SH-SY5Y (cell line): Measurements from ENCODE around the gene AFF3.

Experiments used
- GATA2 ChIP-seq: IDR thresholded peaks from 2 replicates; pipeline ENCODE4 v1.6.1; 2011; ENCODE audit warnings: mild to moderate bottlenecking, low read depth, low read length
- GATA3 ChIP-seq: IDR thresholded peaks from 2 replicates; pipeline ENCODE4 v1.6.1; 2011; ENCODE audit warnings: low read depth, mild to moderate bottlenecking, low read length, moderate library complexity

DNA sequence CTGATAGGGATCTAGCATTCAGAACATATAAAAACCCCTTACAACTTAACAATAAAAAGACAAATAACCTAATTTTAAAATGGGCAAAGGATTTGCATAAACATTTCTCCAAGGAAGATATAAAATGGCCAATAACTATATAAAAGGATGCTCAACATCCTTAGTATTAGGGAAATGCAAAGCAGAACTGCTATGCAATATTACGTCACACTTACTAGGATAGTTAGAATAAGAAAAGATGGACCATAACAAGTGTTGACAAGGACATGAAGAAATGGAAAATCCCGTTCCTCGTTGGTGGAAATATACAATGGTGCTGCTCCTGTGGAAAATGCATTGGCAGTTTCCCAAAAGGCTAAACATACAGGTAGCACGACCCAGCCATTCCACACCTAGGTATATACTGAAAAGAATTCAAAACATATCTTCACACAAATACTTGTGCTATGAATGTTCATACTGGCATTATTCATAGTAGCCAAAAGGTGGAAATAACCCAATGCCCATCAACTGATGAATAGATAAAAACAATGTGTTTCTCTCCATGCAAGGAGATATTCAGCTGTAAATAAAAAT lies 604.4 kb downstream of the AFF3 start:
- no peak for TF ChIP-seq GATA2
- TF ChIP-seq GATA3 = no peak
